ENCODE measurements around the gene PNPLA8.

The PNPLA8 gene

DNA sequence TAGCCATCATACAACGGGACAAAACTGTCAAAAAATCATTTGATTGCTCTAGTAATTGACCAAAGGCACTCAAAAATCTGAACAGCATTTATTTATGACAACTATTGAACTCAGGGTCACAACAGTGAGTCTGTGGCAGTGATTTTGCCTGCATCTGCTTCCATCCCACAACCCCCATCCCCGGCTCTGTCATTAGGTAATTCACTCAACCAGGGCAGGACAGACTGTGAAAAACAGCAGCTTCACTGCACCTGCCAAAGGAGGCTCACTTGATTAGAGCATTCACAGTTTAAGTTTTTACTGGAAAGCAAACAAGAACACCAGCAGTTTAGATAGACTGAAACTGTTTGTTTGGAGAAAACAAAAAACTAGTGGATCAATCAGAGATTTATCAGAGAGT is 91.9 kb downstream of the PNPLA8 start:
- no peak for DNase-seq

DNA sequence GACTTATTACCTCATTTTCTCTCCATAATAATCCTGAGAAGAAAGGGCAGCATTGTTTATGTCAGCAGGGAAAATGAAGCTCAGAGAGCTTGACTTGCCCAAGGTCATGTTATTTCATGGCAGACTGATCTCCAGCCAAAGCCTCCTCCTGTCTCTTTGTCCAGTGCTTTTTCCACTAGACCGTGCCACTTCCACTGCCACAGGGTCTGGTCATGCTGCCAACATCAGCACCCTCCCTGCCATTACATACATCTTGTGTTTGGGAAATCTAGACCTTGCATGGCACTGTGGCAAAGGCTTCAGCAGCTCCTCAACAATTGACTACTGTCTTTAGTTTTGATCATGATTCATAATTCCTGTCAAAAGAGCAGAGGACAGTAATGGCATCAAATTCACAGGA is 94.8 kb downstream of the PNPLA8 start:
- DNase-seq = no peak

DNA sequence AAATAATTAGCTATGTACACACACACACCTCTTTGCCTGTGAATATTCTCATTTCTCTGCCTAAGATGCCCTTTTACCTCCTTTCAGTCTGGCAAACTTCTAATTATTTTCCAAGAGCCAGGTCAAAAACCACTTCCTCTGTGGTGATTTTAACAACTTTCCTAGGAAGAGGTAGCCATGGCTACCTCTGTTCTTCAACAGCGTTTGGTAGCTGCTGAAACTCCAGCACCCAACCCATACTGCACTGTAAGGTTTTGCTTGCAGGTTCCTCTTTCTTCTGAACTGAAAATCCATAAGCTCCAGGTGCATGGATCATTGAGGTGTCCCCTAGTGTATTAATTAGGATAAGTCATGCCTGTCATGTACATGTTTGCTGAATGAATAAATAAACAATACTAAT is 95.3 kb downstream of the PNPLA8 start:
- no peak for DNase-seq

DNA sequence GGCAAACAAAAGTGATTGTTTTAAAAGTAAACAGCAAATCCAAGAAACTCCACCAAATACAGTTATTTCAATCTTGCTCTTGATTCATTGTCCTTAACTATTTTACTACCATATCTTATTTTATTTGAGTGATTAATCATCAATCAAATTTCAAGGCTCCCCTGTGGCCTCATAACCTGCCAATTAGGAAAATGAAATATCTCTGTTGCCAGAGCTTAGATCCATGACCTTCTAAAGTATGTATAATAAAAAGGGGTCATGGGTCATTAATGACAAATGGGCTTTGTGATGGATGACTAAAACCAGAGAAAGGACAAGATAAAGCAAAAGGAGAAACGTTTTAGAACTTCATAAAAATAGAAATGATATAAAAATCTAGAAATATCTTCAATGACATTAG is 98.2 kb downstream of the PNPLA8 start:
- DNase-seq = no peak

DNA sequence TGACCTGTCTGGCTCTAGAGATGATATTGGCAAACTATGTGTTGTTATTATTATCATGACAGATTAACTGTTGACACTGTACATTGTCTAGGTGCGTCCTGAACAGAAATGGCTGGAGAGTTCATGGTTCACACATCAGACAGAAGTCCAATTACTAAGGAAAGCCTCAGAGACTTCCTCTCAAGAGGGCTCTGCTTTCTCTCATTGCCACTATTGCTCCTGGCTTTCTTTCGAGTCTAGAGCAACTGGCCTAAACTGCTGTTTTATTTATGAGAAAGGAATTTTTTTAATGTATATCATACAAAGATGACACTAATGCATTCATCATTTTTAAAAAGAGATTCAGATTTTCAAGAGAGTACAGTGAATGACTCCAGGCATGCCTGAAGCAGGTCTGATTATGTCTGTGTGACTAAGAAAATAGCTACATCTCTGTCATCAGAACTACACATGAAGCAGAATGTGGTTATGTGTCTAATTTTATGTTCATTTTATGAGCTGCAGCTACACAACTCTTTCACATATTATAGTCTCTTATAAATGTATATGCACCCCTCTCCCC is 100.1 kb downstream of the PNPLA8 start:
- no peak for DNase-seq

DNA sequence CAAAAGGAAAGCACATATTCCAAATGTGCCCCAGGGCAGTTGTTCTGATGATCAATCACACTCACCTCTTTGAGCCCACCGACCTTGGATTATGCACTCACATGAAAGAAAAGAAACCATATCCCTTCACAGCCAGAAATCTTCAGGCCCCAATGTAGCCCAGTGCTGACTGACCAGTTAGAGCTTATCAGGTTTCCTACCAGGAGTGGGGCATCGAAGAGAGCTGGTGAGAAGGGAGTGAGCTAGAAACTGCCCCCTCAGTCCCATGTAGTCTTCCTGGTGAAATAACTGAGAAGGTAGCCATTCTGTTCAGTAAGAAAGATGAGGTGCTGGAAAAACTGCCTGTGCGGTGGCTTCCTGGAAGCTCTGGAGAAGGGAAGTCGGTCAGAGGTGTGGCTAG is 101.9 kb downstream of the PNPLA8 start:
- DNase-seq = no peak

DNA sequence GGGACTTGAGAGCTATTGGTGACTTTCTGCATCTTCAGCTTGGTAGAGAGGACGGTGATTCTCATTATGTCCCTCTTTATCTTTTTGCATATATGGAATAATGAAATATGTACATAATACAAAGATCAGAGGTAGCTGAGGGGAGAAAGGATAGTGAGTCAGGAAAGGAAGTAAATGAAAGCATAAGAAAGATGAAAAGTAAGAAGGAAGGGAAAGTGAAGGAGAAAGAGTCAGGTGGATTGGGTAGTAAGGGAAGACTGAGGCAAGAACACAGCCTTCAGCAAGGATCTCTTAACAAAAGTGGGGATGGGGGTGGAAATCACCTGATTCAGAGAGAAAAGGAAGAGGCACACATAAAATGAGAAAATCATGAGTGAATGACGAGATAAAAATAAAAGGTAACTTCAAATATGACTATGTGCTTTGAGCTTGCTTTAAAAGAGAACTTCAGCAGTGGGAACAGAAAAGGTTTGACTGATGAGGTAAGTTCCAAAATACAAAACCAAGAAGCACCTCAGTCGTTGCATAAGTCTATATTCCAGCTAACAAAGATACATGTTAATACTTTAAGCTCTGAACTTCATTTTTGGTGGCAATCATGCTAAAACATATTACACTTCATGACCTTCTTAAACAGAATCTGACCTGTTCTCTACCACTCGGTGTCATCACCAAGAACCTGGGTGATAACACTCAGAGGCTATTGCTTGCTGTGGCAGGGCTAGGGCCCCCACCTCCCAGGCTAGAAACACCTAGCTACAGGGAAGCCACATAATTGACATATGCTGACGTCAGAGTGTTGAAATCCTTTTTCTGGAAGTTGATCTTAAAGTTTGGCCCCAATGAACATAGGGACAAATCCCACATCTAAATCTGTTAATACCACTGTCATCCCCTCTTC is 102.6 kb downstream of the PNPLA8 start:
- DNase-seq = no peak

DNA sequence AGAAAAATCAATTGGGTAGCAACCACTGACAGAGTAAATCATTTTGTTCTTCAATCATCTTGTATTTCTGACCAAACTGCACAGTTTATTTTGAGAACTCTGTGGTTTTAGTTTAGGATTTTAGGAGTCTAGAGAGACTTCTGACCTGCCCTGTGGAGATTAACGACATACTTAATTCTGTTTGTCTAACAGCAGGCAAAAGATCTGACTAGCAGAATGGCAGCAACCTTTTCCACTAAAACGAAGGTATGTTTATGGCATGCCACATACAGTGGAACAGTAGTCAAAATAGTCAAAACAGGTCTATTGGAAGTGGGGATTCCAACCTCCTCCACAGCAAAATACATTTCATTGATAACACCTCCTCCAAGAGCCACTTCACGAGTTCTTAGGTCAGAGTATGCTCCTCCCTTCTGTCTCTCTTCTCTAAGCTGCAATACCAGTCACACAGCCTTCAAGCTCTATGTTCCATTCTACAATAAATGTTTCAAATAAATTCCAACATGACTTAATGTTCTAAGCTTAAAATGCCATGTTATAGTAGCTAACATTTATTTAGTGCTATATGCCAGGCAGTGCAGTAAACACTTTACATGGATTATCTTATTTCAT is 104.1 kb downstream of the PNPLA8 start:
- DNase-seq = no peak

All from NCI-H1436 (cell line).